SH-SY5Y (cell line): ENCODE results near the gene LDB2.

Experiments used
- GATA2 ChIP-seq: IDR thresholded peaks from 2 replicates; pipeline ENCODE4 v1.6.1; 2011; ENCODE audit warnings: mild to moderate bottlenecking, low read depth, low read length
- GATA3 ChIP-seq: IDR thresholded peaks from 2 replicates; pipeline ENCODE4 v1.6.1; 2011; ENCODE audit warnings: low read depth, mild to moderate bottlenecking, low read length, moderate library complexity

DNA sequence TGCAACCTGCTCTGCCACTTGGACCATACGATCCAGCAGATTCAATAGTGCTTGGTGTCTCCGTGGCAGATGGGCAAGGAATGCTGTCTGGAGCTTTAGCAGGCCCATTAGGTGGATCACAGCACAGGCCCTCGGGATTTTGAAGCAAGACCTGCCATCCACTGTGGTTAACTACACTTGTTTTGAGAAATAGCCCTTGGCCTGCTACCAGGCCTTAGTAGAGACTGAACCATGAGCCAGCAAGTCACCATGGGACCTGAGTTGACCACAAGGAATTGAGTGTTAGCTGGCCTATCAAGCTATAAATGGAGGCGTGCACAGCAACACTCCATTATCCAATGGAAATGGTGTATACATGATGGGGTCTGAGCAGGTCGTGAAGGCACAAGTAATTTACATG lies 14.5 kb upstream of the LDB2 start:
- TF ChIP-seq GATA2 = no peak
- no peak for TF ChIP-seq GATA3
